Neural progenitor cell (in vitro differentiated cells): ENCODE results near the gene ZNF274.

ENCODE experiments used
- CTCF ChIP-seq: fragments of 200-600 bp; sonication (generic); IDR thresholded peaks from 2 replicates; pipeline ENCODE4 v1.5.1; 2017; ENCODE audit warnings: antibody characterized with exemption, mild to moderate bottlenecking
- EZH2 ChIP-seq: fragments of 200-600 bp; sonication (generic); IDR thresholded peaks from 2 replicates; pipeline ENCODE4 v1.6.1; 2017; ENCODE audit warnings: antibody characterized with exemption, mild to moderate bottlenecking, moderate library complexity

- no peak for TF ChIP-seq CTCF
- no peak for TF ChIP-seq EZH2
Measured at GRCh38 chr19:58145849-58146248, 37.0 kb upstream of the ZNF274 start.
